Type B pancreatic cell (in vitro differentiated cells): Measurements from ENCODE around the gene KIRREL3. TPM values are rescaled to one million over a fixed set of nuclear protein-coding genes. Genes with fewer than 3 reads are reported as not detected.

ENCODE experiments used
- DNase-seq: peaks from one replicate; pipeline ENCODE4 v3.0.0; 2021; ENCODE audit warnings: mixed read lengths; ENCODE audit not compliant: unreplicated experiment; ENCODE audit errors: extremely low spot score
- H3K27ac Mint-ChIP-seq: 2 replicates; pipeline ENCODE4 v1.8.0; 2021; ENCODE audit warnings: mild to moderate bottlenecking, mixed read lengths
- H3K27me3 Mint-ChIP-seq: 2 replicates; pipeline ENCODE4 v1.8.0; 2021; ENCODE audit warnings: mixed read lengths
- H3K36me3 Mint-ChIP-seq: 2 replicates; pipeline ENCODE4 v1.8.0; 2021; ENCODE audit warnings: mixed read lengths
- H3K4me1 Mint-ChIP-seq: one replicate; pipeline ENCODE4 v1.8.0; 2021; ENCODE audit warnings: mixed read lengths; ENCODE audit not compliant: unreplicated experiment
- H3K4me3 Mint-ChIP-seq: 2 replicates; pipeline ENCODE4 v1.8.0; 2021; ENCODE audit warnings: mild to moderate bottlenecking, mixed read lengths
- H3K9me3 Mint-ChIP-seq: 2 replicates; pipeline ENCODE4 v1.8.0; 2021; ENCODE audit warnings: mixed read lengths
- CTCF ChIP-seq: fragments of 200-600 bp; sonication (generic); conservative IDR thresholded peaks from 2 replicates; pipeline ENCODE4 v1.5.0; 2021; ENCODE audit warnings: antibody characterized with exemption, mild to moderate bottlenecking
- total RNA-seq: library from RNA; stranded (reverse); gene quantifications from 2 replicates; pipeline ENCODE4 v1.2.1, GENCODE V29; 2021; ENCODE audit warnings: low replicate concordance

Gene KIRREL3
- total RNA-seq, 1 donor from 2014 or later: 4.1 TPM

GRCh38 chr11:126587541-126587940 is 413.0 kb downstream of the KIRREL3 start:
- Mint-ChIP-seq H3K27me3 (peaks cover 14% of the 10 kb centered on the region), H3K4me3 (no peak overlapping the region), H3K36me3 (no peaks in the 10 kb centered on the region), H3K9me3 (no peaks in the 10 kb centered on the region), H3K27ac (no peak overlapping the region), H3K4me1 (peaks cover 32% of the 10 kb centered on the region)
- TF ChIP-seq CTCF: no peak
- no peak for DNase-seq

GRCh38 chr11:126585774-126586491 is 414.6 kb downstream of the KIRREL3 start:
- H3K36me3 Mint-ChIP-seq: no peaks in the 10 kb centered on the region
- H3K4me3 Mint-ChIP-seq: no peak overlapping the region
- no peaks in the 10 kb centered on the region for H3K9me3 Mint-ChIP-seq
- peaks cover 33% of the 10 kb centered on the region for H3K4me1 Mint-ChIP-seq
- no peak for DNase-seq
- peaks cover 8% of the 10 kb centered on the region for H3K27me3 Mint-ChIP-seq
- H3K27ac Mint-ChIP-seq: no peak overlapping the region
- TF ChIP-seq CTCF: no peak

GRCh38 chr11:126585388-126585773 is 415.2 kb downstream of the KIRREL3 start:
- Mint-ChIP-seq H3K27me3 (peaks cover 6% of the 10 kb centered on the region), H3K4me3 (no peak overlapping the region), H3K36me3 (no peaks in the 10 kb centered on the region), H3K27ac (no peak overlapping the region), H3K9me3 (no peaks in the 10 kb centered on the region), H3K4me1 (peaks cover 32% of the 10 kb centered on the region)
- no peak for TF ChIP-seq CTCF
- no peak for DNase-seq

GRCh38 chr11:126583594-126584427 is 416.8 kb downstream of the KIRREL3 start:
- H3K9me3 Mint-ChIP-seq: no peaks in the 10 kb centered on the region
- DNase-seq: no peak
- peaks cover 19% of the 10 kb centered on the region for H3K4me1 Mint-ChIP-seq
- TF ChIP-seq CTCF: no peak
- no peak overlapping the region for H3K4me3 Mint-ChIP-seq
- no peaks in the 10 kb centered on the region for H3K36me3 Mint-ChIP-seq
- no peaks in the 10 kb centered on the region for H3K27me3 Mint-ChIP-seq
- H3K27ac Mint-ChIP-seq: no peak overlapping the region

GRCh38 chr11:126583101-126583500 is 417.5 kb downstream of the KIRREL3 start:
- no peaks in the 10 kb centered on the region for H3K36me3 Mint-ChIP-seq
- TF ChIP-seq CTCF: no peak
- no peaks in the 10 kb centered on the region for H3K9me3 Mint-ChIP-seq
- H3K4me1 Mint-ChIP-seq: peaks cover 13% of the 10 kb centered on the region
- no peak for DNase-seq
- H3K27ac Mint-ChIP-seq: no peak overlapping the region
- no peak overlapping the region for H3K4me3 Mint-ChIP-seq
- peaks cover 6% of the 10 kb centered on the region for H3K27me3 Mint-ChIP-seq
